HG03175 (cell line): ENCODE results near the gene LIMK2.
"Not testable (repeated sequence)": the region's sequence is repeated elsewhere in the genome, so short reads cannot be mapped to it uniquely, and the experiment has no call there.

Experiments
- ATAC-seq: cut with Tn5 transposase; IDR thresholded peaks from one replicate; pipeline ENCODE4 v1.9.1; 2021; ENCODE audit warnings: mild to moderate bottlenecking, moderate library complexity; ENCODE audit not compliant: unreplicated experiment

Gene LIMK2

DNA sequence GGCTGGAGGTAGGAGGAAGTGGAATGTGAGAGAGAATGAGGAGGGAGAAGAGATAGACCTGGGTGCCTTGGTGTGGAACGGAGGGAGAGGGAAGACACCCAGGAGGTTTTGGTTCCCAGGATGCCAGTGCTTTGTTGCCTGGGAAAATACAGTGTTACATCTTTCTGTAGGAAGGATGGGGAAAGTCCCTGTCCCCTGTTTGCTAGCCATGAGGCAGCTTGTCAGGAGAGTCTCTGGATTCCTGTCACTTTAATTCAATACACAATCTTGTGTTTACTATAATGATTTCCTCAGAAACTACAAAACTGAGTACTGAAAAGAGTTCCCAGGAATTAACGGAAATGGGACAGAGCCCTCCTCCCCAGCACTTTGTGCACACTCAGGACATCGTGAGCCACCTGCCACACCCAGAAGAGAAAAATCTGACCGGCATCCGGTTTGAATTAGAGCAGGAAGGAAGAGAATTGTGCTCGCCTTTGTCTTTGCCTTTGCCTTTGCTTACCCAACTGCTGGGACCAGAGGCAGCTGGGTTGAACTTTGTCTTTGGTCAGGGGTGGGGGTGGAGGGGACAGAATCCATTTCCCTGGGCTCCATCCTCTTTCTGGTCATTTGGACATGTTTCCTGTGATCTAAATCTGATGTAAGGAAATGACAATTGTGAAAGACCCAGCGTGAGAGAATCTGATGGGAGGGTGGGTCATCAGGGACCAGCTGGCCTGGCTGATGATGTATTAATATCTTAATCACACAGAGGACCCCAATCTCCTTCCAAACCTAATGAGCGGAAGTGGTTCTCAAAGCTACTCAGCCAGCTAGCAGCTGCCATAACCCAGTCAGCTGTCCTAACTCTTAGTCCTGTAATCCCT, 1.3 kb upstream of the LIMK2 start:
- no peak for ATAC-seq

DNA sequence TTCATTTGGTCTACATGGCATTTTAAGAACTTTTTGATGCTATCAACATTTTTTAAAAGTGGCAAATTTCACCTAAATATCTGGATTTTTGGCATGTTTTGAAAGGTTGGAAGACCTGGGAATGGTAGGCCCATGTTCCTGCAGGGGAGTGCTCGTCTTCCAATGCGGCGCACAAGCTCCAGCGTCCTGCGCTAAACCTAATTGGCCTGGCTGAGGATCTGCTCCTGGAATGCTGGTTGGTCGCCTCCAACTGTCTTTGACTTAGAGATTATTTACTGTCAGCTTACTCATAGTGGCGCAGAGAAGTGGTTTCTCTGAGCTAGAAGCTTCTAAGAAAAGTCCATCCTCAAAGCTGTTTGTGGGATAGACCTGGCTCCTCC, 626 bp upstream of the LIMK2 start:
- no peak for ATAC-seq

DNA sequence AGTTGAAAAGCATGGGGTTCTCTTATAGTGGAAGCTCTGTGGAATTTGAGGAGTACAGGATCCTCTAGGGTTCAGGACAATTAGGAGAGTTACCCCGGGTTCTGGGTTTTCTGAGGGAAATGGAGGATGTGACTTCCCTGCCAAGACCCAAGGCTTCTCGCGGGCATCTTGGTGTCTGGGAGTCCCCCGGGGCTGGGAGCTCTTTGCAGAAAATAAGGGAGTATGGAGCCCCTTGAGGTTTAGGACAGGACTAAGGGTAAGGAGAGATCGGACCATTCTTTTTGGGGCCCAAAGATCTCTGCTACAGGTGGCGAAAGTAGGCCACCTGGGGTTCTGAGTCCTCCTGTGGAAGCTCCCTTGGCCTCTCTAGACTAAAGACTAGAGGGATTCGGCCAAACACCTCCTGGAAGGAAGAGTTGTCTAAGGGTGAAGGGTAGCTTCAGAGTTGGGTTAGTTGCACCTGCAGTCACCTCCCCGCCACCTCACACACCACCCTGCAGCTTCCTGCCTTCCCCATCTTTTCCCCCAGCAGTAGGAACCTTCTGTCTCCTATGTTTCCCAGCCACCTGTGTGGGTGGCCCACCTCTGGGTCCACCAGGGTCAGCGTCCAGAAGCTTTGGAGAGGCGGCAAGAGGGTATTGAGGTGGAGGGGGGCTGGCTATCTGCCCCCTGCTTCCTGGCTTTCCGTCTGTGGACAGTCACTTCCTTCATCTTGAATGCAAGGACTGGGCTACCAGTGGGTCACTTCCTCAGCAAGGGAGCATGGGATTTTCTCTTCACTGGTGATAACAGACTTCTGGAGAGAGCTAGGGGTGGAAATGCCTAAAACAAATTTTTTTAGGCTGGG, 908 bp downstream of the LIMK2 start:
- ATAC-seq: no peak

DNA sequence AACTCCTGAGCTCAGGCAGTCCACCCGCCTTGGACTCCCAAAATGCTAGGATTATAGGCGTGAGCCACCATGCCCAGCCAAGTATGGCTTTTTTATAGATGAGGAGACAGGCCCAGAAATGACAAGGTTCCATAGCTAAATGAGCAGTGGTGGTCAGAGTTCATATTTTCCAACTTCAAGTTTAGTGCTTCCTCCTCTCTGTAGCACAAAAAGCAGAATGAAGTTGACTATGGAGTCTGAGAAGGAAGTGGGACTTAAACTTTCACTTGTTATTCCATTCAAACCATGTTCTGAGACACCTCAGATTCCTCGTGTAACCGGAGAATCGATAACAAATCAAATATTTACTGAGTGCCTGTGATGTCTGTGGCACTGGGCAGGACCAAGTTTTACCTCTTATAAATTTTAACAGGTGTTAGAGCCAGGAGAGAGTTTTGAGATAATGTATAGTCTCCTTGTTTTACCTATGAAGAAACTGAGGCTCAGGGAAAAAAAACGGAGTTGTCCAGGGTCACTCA, 3.0 kb downstream of the LIMK2 start:
- no peak for ATAC-seq

DNA sequence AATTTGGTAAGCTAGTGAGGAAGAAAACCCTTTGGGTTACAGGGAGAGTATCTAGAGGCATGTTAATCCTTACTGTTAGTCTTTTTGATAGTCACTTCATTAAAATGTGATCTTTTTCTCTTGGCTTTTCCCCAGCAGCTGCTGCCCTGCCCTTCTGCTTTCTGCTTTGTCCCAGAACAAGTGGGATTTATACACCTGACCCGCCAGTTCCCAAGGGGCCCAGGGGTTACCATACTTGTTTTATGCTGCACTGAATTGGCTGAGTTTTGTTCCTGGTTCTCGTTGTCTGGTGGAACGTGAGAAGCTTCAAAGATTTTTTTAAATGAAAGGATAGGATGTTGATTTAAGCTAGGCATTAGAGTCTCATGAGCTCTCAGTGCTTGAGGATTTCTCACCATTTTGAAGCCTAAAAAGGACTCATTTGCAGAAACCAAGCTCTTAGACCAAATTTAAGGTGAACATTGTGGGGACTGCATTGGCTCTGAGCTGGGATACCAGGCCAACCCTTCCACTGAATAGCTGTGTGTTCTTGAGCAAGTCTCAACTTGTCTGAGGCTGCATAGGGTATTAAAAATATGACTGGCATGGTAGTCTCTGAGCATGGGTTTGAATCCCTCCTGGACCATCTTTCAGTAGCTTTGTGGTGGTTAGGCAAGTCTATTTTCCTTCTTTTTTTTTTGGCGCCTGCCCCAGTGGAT, 6.6 kb downstream of the LIMK2 start:
- no peak for ATAC-seq

DNA sequence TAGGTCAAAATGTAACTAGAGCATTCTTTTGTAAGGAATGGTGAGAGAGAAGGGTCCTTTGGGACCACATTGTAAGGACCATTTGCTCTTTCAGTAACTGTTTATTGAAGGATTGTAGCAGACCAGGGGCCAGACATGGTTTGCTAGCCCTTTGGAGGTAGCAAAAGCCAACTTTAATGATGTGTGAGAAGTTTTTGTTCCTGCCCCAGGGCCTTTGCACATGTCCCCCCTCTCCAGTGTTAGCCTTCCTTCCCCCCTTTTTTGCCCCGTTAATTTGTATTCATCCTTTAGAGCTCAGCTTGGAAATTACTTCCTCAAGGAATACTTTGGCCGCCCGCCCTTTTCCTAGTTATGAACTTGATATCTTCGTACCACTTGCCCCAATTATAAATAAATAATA, 9.0 kb downstream of the LIMK2 start:
- no peak for ATAC-seq

DNA sequence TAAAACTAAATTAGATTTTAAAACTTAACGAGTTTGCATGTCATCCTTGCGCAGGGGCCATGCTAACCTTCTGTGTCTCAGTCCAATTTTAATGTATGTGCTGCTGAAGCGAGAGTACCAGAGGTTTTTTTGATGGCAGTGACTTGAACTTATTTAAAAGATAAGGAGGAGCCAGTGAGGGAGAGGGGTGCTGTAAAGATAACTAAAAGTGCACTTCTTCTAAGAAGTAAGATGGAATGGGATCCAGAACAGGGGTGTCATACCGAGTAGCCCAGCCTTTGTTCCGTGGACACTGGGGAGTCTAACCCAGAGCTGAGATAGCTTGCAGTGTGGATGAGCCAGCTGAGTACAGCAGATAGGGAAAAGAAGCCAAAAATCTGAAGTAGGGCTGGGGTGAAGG, 10.6 kb downstream of the LIMK2 start:
- ATAC-seq: no peak

DNA sequence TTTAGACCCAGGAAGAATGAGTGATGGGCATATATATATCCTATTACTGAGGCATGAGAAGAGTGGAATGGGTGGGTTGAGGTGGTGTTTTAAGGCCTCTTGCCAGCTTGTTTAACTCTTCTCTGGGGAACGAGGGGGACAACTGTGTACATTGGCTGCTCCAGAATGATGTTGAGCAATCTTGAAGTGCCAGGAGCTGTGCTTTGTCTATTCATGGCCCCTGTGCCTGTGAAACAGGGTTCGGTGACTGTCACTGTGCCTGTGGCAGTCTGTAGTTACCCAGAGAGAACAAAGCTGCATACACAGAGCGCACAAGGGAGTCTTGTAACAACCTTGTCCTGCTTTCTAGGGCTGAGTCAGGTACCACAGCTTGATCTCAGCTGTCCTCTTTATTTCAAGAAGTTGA, 11.7 kb downstream of the LIMK2 start:
- ATAC-seq: no peak

DNA sequence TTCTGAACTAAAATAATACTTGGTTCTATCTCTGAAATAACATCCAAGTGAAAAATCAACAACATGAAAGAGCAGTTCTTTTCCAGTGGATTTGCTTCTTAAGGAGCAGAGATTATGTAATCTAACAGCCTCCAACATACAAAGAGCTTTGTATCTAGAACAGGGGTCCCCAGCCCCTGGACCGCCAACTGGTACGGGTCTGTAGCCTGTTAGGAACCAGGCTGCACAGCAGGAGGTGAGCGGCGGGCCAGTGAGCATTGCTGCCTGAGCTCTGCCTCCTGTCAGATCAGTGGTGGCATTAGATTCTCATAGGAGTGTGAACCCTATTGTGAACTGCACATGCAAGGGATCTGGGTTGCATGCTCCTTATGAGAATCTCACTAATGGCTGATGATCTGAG, 12.6 kb downstream of the LIMK2 start:
- ATAC-seq: not testable (repeated sequence)

DNA sequence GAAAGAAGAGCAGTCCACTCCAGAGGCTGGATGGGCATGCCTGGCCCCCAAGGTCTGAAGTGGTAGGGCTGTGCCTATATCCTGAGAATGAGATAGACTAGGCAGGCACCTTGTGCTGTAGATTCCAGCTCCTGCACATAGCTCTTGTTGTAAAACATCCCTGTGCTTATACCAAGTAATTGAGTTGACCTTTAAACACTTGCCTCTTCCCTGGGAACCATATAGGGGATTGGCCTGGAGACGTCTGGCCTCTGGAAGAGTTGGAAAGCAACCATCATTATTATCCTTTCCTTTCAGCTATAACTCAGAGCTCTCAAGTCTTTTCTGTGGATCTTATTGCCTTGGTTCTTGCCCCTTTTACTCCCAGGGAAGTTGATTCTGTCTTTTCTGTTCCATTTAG, 15.1 kb downstream of the LIMK2 start:
- ATAC-seq: no peak

DNA sequence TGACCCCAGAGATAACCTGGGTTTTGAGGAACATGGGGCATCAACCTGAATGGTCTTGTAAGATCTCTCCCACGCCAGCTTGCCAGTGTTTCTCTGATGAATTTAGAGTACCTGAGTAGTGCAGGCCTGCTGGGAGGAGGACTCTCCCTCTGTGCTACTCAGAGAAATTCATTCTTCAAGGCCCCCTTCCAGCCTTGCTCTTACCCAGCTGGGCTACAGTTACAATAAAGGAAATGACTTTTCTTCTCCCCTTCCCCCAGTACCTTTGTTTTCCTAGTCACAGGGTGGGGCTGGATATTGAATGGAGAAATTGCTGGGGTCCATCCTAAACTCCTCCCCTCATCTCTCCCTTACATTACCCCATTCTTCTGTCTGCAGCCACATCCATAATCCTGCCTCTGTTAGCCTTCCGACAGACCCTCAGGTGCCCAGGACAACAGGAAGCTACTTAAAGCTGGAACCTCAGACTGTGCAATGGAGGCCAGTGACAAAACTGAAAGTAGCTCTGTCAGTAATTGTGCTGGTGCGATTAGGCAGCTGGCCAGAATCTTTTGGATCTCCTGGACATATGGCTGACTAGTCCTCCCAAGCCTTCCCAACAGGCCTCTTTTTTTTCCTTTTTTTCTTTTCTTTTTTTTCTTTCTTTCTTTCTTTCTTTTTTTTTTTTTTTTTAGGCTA, 17.4 kb downstream of the LIMK2 start:
- ATAC-seq: no peak

DNA sequence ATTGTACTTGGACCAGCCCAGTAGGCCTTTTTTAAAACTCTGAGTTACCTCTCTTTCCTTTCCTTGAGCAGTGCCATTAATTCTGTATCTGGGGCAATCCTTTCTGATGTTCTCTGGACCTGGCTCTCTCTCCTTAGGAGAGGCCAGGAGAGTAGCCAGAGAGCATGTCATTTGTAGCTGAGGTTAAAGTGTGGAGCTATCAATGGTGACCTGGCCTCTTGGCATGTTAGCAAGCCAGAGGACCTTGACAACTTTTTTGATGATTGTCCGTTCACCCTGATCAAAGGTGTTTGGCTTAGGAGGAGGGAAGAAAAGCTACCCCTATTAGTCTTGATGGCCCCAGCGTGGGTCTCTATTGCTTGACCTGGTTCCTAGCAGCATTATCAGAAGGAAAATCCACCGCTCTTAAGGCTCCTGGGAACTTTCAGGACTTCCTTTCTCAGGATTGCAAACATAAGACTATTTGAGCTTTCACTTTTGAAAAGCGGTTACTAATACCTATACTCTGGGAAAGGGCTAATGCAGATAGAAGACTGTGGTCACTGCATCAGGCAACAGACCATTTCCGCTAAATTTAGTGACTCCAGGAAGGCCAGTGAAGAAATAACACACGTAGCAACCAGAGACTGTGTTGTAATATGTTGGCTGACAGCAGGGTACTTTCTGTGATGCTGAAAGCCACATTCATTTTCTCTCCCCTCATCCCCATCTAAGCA, 18.2 kb downstream of the LIMK2 start:
- no peak for ATAC-seq

DNA sequence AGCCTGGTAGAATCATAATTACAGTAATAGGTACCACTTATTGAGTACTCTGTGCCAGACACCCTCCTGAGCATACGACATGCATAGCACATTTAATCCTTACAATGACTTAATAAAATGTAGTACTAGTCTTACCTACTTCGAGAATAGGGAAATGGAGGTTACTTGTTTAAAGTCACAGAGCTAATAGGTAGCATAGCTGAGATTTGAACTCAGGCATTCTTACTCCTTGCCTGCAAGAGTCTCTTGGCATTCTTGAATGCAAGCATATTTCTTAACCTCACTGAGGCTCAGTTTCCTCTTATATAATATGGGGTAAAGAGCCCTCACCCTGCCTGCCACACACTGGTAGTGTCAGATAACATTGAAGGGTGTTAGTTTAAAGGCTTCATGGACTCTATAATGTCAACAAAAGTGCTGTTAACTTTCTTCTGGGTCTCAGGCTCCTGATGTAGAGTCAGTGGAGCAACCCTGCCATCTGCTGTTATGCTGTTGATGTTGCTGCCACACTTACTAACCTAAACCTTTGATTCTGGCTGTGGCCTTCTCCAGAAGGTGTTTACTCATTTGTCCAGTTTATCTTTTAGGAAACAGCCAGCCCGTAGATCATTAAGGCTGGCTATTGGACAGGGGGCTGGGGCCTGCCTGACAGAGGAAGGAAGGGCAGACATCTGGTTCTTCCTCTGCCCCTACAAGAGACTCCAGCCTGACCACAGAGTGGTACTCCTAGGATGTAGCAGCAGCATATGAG, 18.9 kb downstream of the LIMK2 start:
- ATAC-seq: no peak

DNA sequence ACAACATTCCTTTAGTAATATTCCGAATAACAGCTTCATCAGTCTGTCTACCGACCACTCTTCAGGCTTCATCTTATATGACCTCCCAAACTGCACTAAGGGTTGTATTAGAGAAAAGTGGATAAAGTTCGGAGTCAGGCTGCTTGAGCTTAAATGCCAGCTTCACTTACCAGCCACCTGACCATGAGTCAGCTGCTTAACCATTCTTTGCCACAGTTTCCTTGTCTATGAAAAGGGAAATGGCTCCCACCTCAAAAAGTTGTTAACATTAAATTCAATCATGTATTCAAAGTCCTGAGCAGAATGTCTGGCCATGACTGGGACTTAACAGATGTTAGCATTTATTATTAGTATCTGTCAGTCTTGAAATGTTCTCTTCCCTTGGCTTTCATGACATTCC, 20.9 kb downstream of the LIMK2 start:
- no peak for ATAC-seq

DNA sequence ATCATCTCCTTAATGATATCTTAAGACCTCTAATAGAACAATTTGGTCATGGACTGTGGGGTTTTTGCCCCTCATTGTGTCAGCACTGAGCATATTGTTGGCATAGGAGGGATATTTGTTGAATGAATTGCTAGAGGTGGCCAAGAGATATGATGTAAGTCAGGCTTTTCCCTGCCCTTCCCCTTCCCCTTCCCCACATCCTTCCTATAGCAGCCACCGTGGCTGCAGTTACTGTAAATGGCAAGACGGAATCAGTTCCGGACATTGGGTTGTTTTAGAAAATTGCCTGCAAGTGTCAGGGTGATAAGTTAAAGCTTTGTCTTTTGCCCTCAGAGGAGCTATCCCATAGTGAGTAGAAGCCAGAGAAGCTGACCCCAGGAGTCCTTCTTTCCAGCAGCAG, 23.0 kb downstream of the LIMK2 start:
- no peak for ATAC-seq

DNA sequence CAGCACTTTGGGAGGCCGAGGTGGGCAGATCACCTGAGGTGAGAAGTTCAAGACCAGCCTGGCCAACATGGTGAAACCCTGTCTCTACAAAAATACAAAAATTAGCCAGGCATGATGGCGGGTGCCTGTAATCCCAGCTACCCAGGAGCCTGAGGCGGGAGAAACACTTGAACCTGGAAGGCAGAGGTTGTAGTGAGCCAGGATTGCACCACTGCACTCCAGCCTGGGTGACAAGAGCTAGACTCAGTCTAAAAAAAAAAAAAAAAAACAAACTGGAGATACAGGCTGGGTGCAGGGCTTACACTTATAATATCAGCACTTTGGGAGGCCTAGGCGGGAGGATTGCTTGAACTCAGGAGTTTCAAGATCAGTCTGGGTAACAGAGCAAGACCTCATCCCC, 23.9 kb downstream of the LIMK2 start:
- ATAC-seq: not testable (repeated sequence)

DNA sequence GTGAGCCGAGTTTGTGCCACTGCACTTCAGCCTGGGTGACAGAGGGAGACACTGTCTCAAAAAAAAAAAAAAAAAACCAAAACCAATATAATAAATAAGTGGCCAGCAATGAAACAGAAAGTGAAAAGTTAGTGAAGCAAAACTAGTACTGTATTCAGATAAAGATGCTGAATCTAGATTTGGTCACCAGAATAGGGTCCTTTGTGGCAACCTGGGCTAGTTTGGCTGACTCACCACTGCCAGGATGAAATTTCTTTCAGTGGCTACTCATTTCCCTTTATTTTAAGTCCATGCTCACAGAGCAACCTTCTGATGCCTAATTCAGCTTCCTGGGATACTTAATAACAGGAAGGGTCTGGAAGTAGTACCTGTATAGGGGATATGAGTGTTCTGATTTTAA, 26.0 kb downstream of the LIMK2 start:
- ATAC-seq: peak; percentile 41

DNA sequence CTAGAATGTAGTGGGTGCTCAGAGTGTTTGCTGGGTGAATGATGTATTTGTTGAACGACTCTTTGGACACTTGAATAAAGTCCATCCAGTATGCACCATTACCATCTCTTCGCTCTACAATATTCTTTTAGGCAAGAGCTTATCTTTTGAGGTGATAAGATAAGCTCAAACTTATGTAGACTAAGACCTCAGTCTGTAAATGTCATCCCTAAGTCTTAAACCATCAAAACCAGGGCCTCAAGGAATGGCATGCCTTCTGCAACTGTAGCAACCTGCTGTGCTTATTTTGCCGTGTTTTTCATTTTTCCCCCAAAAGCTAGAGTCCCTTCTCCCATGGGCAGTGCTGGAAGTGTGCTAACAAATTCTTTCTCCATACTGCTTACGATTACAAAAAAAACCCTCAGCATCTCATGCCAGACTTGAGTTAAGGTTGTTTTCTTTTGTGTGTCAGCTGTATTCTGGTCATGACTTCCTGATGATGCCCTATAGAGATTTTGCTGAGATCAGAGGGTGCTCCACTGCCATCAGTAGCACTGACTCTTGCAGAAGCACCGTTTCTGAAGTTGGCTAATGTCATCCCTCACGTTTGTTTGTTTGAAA, 27.8 kb downstream of the LIMK2 start:
- no peak for ATAC-seq

DNA sequence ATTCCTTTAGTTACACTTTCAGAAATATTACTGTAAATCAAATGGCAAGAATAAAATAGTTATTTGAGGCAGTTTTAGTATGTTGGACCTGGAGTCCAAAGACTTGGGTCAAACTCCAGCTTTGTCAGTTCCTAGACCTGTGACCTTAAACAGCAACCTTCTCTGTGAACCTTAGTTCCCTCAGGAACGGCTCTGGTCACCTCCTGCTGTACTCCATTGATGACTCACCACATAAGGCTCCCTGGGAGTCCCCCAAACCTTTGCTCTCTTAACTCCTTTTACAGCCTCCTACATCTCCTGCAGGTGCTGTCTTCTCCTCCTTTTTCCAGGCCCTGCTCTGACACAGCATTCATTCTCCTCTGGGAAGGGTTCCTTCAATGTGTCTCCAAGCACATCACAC, 29.1 kb downstream of the LIMK2 start:
- no peak for ATAC-seq
